B cell (primary cell): ENCODE results near the gene MAP4K1. TPM values are rescaled to one million over a fixed set of nuclear protein-coding genes. Genes with fewer than 3 reads are reported as not detected.

ENCODE experiments used
- ATAC-seq: fragments of 200-7000 bp; cut with Tn5 transposase; one replicate; pipeline ENCODE4 v1.10.0; 2021; ENCODE audit warnings: low read depth, mild to moderate bottlenecking, moderate number of reproducible peaks, moderate library complexity
- CTCF ChIA-PET: fragments of 350-600 bp; sonication (Branson Sonifier 250); formaldehyde crosslinking; loops from one replicate; lab custom pipeline; 2021; ENCODE audit warnings: antibody characterized with exemption, inconsistent platforms; lab: Charles Lee
- POLR2A ChIA-PET: fragments of 350-600 bp; sonication (Branson Sonifier 250); formaldehyde crosslinking; loops from one replicate; lab custom pipeline; 2021; ENCODE audit warnings: antibody characterized with exemption; lab: Charles Lee
- DNase-seq: peaks from one replicate; pipeline ENCODE4 v3.0.0; 2013
- H2AFZ ChIP-seq: 2 replicates; pipeline ENCODE4 v1.6.1; 2012; ENCODE audit warnings: mild to moderate bottlenecking, low read depth, low read length; ENCODE audit not compliant: insufficient read depth, poor library complexity, severe bottlenecking
- H3K27ac ChIP-seq, 2 donors: 1 replicate in 1 of 2; 2 replicates in 1 of 2; pipeline ENCODE4 v1.5.1; 2012 to 2013; ENCODE audit warnings: low read length in 2 of 2, mild to moderate bottlenecking in 2 of 2, moderate library complexity in 1 of 2
- H3K27me3 ChIP-seq, 4 experiments: fragments of 200-600 bp in 1 of 4; sonication (generic) in 1 of 4; replicated peaks in 1 of 4; 1 replicate in 2 of 4; 2 replicates in 2 of 4; pipeline versions ENCODE4 v1.6.1 to v1.7.0; 2013 to 2016; ENCODE audit warnings: low read length in 3 of 4, mild to moderate bottlenecking in 2 of 4, mixed read lengths in 1 of 4, moderate library complexity in 1 of 4; ENCODE audit not compliant: insufficient read depth in 4 of 4, control insufficient read depth in 3 of 4; ENCODE audit errors: control extremely low read depth in 1 of 4
- H3K36me3 ChIP-seq, 2 experiments: replicated peaks in 1 of 2; 1 replicate in 1 of 2; 2 replicates in 1 of 2; pipeline versions ENCODE4 v1.6.1 to v1.7.1; 2013; ENCODE audit warnings: low read length in 1 of 2; ENCODE audit not compliant: insufficient read depth in 2 of 2, control insufficient read depth in 1 of 2; ENCODE audit errors: control extremely low read depth in 1 of 2, extremely low read depth in 1 of 2
- H3K4me1 ChIP-seq, 2 donors: fragments of 200-600 bp in 1 of 2; sonication (generic) in 1 of 2; 1 replicate in 1 of 2; 2 replicates in 1 of 2; pipeline versions ENCODE4 v1.5.1 to v1.6.1; 2013 to 2017; ENCODE audit warnings: low read length in 2 of 2; ENCODE audit not compliant: control insufficient read depth in 2 of 2, insufficient read depth in 2 of 2
- H3K4me2 ChIP-seq: replicated peaks from 2 replicates; pipeline ENCODE3; 2012; ENCODE audit warnings: mild to moderate bottlenecking, low read depth, low read length; ENCODE audit not compliant: poor library complexity, severe bottlenecking
- H3K4me3 ChIP-seq, 5 experiments: fragments of 200-600 bp in 1 of 5; sonication (generic) in 1 of 5; 1 replicate in 3 of 5; 2 replicates in 2 of 5; pipeline versions ENCODE4 v1.5.1 to v1.7.0; 2011 to 2016; ENCODE audit warnings: low read length in 4 of 5, mild to moderate bottlenecking in 4 of 5, low read depth in 2 of 5, control low read depth in 1 of 5, moderate library complexity in 1 of 5; ENCODE audit not compliant: insufficient read depth in 1 of 5; ENCODE audit errors: control extremely low read depth in 1 of 5, extremely low read depth in 1 of 5
- H3K79me2 ChIP-seq: fragments of 200-600 bp; sonication (generic); one replicate; pipeline ENCODE4 v1.6.0; 2016; ENCODE audit warnings: low read length; ENCODE audit not compliant: control insufficient read depth, insufficient read depth
- H3K9ac ChIP-seq: fragments of 200-600 bp; sonication (generic); 2 replicates; pipeline ENCODE4 v1.6.1; 2017; ENCODE audit warnings: mild to moderate bottlenecking, low read length, moderate library complexity
- H3K9me3 ChIP-seq, 3 donors: one replicate each; pipeline versions ENCODE4 v1.6.1 to v1.7.1; 2013; ENCODE audit warnings: low read length in 2 of 3; ENCODE audit not compliant: control insufficient read depth in 2 of 3, insufficient read depth in 1 of 3; ENCODE audit errors: control extremely low read depth in 1 of 3
- H4K20me1 ChIP-seq: 2 replicates; pipeline ENCODE4 v1.6.0; 2012; ENCODE audit warnings: mild to moderate bottlenecking, low read length; ENCODE audit not compliant: insufficient read depth, control insufficient read depth, poor library complexity, severe bottlenecking
- H3K27ac Mint-ChIP-seq: one replicate; pipeline ENCODE4 v1.8.0; 2021; ENCODE audit warnings: mixed read lengths
- H3K27me3 Mint-ChIP-seq: one replicate; pipeline ENCODE4 v1.8.0; 2021; ENCODE audit warnings: mixed read lengths
- H3K4me1 Mint-ChIP-seq: one replicate; pipeline ENCODE4 v1.8.0; 2021; ENCODE audit warnings: mixed read lengths
- H3K4me3 Mint-ChIP-seq: one replicate; pipeline ENCODE4 v1.8.0; 2021; ENCODE audit warnings: mixed read lengths
- H3K9me3 Mint-ChIP-seq: one replicate; pipeline ENCODE4 v1.8.0; 2022; ENCODE audit warnings: mixed read lengths; ENCODE audit not compliant: insufficient read depth
- EZH2 ChIP-seq: IDR thresholded peaks from 2 replicates; pipeline ENCODE4 v1.6.1; 2012; ENCODE audit warnings: borderline replicate concordance, low read depth, mild to moderate bottlenecking, moderate library complexity, low read length; ENCODE audit not compliant: insufficient read depth, poor library complexity, severe bottlenecking
- WGBS: methylation state at CpG from one replicate; pipeline ENCODE4 v1.1.5; 2013; ENCODE audit warnings: missing lambda C conversion rate; ENCODE audit not compliant: insufficient coverage; 5-methylcytosine and 5-hydroxymethylcytosine counted together
- intact Hi-C: fragments of 100-400 bp; cut with micrococcal nuclease; formaldehyde crosslinking; loops from one replicate; pipeline ENCODE4 v1.10.0; 2022
- polyA plus RNA-seq: library from polyadenylated mRNA; depleted of rRNA; stranded (reverse); fragments of >200 nt; gene quantifications from 2 replicates; pipeline ENCODE4 v1.2.3, GENCODE V29; 2012
- total RNA-seq, 2 donors: library from RNA; stranded (reverse); fragments of 120-200 nt in 1 of 2; gene quantifications; 1 replicate in 1 of 2; 2 replicates in 1 of 2; pipeline versions ENCODE4 v1.2.3 to v1.2.4, GENCODE V29; 2013 to 2022
- TF ChIP-seq, protein P1 (sequence below): fragments of 200-600 bp; IDR thresholded peaks from one replicate; pipeline ENCODE4 v1.8.0; 2022; ENCODE audit warnings: antibody characterized with exemption, mild to moderate bottlenecking

The MAP4K1 gene
- total and polyA plus RNA-seq, 2 donors (not counting 1 experiment from before 2014, with no cell fraction given), result 291 to 415 TPM

DNA sequence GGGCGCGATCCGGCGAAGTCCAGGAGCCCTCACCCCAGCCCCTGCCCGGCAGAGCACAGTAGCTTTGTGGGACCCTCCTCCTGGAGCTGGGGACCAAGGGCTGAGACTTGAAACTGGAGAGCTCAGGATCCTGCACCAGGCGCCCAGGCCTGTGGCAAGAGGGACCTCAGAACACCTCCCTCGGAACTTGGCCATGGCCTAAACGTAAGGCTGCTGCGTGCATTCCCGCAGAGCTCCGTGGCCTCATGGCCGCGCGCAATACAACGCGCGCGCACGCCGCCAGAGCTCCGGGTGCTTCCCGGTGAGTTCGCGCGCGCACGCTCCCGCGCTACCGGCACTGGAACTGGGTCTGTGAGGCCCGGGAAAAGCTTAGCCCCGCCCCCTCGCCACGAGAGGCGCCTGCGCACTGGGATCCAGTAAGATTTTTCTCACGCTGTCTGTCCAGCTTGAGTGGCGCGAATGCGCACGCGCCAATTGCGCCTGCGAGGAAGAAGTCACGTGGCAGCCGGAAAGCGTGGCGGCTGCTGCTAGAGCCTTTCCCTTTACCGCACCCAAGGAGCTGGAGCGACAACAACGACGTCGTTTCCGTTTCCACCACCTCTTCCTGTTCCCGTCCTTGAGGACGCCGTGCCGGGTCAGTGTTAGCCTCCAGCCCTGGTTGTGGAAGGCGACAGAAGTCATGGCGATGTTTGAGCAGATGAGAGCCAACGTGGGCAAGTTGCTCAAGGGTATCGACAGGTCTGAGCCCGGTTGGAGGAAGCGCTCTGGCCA is 1.0 kb upstream of the MAP4K1 start, which contains the start of gene EIF3K:
Gene EIF3K (plus strand): TSS at position 599 of the 771 bp plus-strand sequence. CDS start 81 bp downstream, at position 680.
- Mint-ChIP-seq H3K27me3 (no peaks in the 10 kb centered on the region), H3K9me3 (no peaks in the 10 kb centered on the region), H3K4me3 (peak within 1 kb of the TSS; percentile 100), H3K4me1 (peaks cover 47% of the 10 kb centered on the region), H3K27ac (peak within 1 kb of the TSS; percentile 98)
- peaks cover 2 to 42% of the 10 kb centered on the region in 2 experiments for H3K36me3 ChIP-seq
- peak within 1 kb of the TSS; percentile 98 for H3K9ac ChIP-seq
- intact Hi-C loops, result loop anchor here (1.0 to 10.0 kb wide), 15 partner anchors 18 to 840 kb away; partner anchors contain the start of genes ACTN4, CATSPERG, ECH1 and FAM98C
- H3K27me3 ChIP-seq, result no peaks in the 10 kb centered on the region
- under 1% methylated on average over 63 of the region's 64 CpGs for WGBS
- H4K20me1 ChIP-seq, result peaks cover 35% of the 10 kb centered on the region
- peak within 1 kb of the TSS; percentile 93 for H3K4me2 ChIP-seq
- POLR2A ChIA-PET, result interaction anchor here (0.5 to 2.4 kb wide), 15 partner anchors 16 to 785 kb away, joined by 3 to 14 read pairs (median 5); partner anchors contain the start of genes ACTN4, FAM98C, MRPS12 and NFKBIB
- ATAC-seq (peak; percentile 40), DNase-seq (peak; percentile 99)
- peaks cover 33 to 50% of the 10 kb centered on the region in 2 donors for H3K4me1 ChIP-seq
- H2AFZ ChIP-seq, result peak within 1 kb of the TSS; percentile 86
- peaks cover 73% of the 10 kb centered on the region for H3K79me2 ChIP-seq
- peak within 1 kb of the TSS; percentile 54 to 95 (median 79) for H3K4me3 ChIP-seq
- peak within 1 kb of the TSS; percentile 88 to 93 for H3K27ac ChIP-seq
- CTCF ChIA-PET, result interaction anchor here (0.8 to 5.6 kb wide), 14 partner anchors 10 to 313 kb away, joined by 3 to 65 read pairs (median 5); partner anchors contain the start of genes ACTN4, CATSPERG, FAM98C and MRPS12
- no peaks in the 10 kb centered on the region for H3K9me3 ChIP-seq
- TF ChIP-seq, protein P1, sequence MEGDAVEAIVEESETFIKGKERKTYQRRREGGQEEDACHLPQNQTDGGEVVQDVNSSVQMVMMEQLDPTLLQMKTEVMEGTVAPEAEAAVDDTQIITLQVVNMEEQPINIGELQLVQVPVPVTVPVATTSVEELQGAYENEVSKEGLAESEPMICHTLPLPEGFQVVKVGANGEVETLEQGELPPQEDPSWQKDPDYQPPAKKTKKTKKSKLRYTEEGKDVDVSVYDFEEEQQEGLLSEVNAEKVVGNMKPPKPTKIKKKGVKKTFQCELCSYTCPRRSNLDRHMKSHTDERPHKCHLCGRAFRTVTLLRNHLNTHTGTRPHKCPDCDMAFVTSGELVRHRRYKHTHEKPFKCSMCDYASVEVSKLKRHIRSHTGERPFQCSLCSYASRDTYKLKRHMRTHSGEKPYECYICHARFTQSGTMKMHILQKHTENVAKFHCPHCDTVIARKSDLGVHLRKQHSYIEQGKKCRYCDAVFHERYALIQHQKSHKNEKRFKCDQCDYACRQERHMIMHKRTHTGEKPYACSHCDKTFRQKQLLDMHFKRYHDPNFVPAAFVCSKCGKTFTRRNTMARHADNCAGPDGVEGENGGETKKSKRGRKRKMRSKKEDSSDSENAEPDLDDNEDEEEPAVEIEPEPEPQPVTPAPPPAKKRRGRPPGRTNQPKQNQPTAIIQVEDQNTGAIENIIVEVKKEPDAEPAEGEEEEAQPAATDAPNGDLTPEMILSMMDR, result no peak
- TF ChIP-seq EZH2, result no peak
